Activated CD8-positive, alpha-beta memory T cell treated with anti-CD3 and anti-CD28 coated beads, Interleukin-2, amount 50 U/mL, for 4 hours (primary cell): ENCODE data around the gene OR4E1.
"Not testable (repeated sequence)": the region's sequence is repeated elsewhere in the genome, so short reads cannot be mapped to it uniquely, and the experiment has no call there.

ENCODE experiments used
- DNase-seq: peaks from one replicate; pipeline ENCODE4 v3.0.0-alpha.2; 2020

OR4E1 gene, protein sequence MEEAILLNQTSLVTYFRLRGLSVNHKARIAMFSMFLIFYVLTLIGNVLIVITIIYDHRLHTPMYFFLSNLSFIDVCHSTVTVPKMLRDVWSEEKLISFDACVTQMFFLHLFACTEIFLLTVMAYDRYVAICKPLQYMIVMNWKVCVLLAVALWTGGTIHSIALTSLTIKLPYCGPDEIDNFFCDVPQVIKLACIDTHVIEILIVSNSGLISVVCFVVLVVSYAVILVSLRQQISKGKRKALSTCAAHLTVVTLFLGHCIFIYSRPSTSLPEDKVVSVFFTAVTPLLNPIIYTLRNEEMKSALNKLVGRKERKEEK

DNA sequence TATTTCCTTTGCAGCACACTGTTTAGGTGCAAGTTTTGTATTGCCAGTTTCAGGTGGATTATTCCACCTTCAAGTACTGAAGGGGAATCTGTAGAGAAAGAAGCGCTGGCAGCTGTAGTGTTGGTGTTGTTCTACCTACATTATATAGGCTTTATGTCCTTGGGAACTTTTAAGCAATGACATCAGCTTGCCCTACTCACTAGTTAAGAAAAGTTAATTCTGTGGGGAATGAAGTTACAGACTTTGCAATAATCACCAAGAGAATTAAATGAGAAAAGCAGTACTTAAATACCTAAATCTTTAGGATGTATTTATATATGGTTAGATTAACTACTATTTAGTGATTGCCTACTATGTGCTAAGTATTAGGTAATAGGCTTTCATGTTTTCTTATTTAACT is at the start of gene OR4E1:
Gene OR4E1 (minus strand): TSS at position 101 of the 400 bp plus-strand sequence. CDS start 2,883 bp downstream, outside the sequence.
- DNase-seq: no peak

DNA sequence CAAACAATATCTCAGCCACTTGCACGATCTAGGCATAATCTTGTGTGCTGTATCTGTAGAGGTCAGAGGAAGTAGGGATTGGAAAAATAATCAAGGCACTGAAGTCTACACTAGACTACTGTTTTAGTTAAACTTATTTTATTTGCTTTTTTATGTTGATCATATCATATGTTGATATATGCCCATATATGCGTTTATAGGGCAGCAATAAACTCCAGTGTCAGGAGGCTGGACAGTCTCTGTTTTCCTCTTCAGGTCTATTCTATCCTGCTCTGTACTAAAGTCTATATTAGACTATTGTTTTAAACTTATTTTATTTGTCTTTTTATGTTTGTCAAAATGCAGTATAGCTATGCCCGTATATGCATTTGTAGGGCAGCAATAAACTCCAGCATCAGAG is 47.9 kb upstream of the OR4E1 start:
- no peak for DNase-seq

DNA sequence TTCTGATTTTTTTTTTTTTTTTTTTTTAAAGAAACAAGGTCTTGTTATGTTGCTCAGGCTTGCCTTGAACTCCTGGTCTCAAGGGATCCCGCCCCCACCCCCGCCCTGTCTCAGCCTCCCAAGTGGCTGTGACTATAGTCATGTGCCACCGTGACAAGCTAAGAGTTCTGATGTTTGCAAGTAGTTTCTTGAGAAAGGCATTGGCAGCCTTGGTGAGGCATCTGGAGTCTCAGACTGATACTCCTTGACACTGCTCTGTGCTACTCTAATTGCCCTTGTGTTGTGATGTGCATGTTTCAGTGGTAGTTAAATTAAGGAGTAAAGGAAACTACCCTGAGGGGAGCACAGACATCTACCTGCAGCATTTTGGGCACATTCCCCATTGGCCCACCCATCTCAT is 46.2 kb upstream of the OR4E1 start:
- no peak for DNase-seq

DNA sequence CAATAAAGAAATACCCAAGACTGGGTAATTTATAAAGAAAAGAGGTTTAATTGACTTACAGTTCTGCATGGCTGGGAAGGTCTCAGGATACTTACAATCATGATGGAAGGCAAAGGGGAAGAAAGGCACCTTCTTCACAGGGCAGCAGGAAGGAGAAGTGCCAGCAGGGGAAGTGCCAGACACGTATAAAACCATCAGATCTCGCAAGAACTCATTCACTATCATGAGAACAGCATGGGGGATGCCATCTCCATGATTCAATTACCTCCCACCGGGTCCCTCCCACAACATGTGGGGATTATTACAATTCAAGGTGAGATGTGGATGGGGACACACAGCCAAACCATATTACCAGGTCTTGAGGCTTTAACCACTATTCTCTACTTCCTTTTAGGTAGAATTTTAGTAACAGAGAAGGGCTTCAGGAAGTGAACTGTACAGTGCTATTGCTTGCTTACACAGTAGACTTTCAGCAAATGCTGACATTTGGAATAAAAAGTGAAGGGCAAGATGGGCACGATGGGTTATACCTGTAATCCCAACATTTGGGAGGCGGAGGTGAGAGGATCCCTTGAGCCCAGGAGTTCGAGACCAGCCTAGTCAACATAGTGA is 40.8 kb upstream of the OR4E1 start:
- no peak for DNase-seq

DNA sequence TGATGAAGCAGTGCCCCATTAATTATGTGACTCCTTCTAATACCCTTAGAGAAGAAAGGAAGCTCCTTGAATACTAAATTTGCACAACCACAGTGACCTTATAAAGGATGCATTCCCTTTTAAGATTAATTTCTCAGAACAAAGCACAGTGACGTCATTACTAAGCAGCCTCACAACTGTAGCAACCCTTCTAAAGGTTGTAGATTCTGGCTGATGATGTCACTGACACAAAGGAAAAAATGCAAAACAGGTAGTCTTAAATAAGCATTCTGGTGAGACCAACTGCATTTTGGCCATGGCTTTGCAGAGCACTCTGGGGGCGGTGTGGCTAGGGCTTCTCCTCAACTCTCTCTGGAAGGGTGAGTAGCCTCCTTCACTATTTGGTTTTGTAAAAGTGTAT is 38.4 kb upstream of the OR4E1 start:
- DNase-seq: no peak

DNA sequence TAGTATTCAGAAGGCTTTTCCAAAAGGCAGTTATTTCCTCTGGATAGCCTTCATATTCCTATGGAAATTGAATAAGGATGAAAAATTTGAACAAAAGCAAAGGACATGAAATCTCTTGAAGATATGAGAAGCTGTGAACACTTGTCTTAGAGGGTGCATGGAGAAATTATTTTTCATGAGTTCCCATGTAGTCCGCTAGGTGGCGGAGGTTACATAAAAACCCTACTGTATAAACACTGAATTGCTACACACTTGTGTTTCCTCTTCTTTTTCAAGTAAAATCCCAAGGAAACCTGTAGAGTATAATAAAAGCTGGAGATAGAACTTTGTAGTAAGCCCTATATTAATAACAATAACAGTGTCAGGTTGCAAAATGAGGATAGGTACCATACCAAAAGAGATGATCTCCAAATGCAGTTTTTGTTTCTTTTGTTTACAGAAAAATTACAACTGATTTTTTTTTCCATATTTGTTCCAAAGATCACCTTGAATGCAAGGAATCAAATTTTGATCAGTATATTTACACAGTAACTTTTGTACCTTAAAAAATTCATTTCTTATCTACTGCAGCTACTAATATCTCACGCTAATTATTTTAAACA is 37.8 kb upstream of the OR4E1 start:
- no peak for DNase-seq

DNA sequence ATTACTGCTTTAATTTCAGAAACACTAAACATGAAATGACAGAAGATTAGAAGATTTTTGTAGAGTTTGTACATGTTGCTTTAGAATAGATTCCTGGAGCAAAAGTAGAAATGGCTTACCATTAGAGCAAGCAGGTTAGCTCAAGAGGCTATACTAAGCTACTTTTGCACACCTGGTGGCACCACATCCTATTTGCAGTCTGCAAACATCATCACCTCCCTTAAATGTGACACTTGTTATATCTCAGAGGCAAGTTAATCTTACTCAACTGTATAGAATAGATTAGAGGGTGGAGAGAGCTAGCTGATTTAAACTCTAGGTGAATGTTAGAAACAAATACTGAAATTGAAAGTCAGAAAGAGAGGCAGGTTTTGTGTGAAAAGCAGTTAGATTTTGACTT is 30.7 kb upstream of the OR4E1 start:
- DNase-seq: no peak

DNA sequence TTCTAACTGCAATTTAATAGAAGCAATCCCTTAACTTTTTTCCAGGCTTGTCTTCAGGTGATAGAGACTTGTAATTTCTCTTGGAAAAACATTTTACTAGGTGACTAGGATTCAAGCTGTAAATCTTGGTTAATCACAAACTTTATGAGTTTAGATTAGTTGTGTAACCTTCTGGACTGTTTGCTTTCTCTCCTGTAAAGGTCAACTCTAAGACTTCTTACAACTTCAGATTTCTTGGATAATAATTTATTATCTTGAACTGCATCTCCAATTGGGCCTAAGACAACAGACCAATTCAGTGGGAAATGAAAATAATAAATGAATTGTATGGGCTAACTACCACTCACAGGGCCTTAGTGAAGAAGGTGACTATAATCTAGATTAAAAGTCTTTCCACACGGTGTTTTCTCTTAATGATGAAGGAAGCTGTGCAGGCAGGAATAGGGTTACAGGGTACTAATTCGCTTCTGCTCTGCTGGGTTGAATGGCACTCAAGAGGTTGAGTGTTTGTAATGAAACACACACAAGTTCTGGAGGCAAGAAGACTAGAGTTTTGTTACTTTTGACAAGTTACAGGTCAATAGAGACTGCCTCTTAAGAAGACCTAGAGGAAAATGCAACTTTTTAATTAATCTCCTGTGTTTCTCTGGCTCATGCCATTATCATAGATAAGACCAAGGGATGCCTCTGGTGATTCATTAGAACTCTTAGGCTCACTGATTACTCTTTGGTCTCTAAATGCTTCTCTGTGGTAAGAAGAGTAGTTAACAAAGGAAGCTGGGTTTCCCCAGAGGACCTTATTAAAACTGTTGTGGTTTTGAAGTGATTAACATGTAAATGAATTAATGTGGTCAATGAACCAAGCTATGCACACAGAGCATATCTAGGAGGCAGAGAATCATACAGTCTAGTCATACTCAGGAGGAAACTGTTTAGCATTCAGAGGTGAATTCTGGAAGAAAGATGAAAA is 30.0 kb upstream of the OR4E1 start:
- no peak for DNase-seq

DNA sequence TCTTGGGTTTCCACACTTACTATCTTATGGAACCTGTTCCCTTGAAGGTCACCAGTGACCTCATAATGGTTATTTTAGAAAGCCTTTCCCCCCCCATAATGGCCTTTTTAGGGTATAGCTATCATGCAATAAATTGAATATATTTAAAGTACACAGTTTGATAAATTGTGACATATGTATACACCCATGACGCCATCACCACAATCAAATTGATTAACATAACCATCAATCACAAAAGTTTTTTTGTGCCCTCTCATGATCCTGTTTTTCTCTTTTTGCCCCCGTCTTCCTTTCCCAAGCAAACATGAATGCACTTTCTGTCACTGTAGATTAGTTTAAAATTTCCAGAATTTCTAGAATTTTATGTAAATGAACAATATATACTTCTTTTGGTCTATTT is 28.7 kb upstream of the OR4E1 start:
- no peak for DNase-seq

DNA sequence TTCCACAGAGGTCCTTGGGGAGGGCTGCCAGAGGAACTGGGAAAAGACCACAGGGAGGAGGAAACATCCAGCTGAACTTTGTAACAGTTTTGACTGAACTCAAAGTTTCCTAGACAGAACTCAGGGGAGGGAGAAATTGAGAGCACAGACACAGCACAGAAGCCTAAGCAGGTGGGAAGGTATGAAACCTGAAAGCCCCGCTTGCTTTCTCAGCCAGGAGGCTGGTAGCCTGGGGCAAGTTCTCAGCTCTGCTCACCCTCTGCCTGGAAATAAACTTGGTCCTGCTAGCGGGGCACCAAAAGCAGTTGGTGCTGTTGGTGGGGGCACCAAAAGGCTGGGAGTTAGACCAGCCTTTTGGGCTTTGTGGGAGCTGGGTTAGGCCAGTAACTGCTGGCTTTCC is 25.9 kb upstream of the OR4E1 start:
- DNase-seq: no peak

DNA sequence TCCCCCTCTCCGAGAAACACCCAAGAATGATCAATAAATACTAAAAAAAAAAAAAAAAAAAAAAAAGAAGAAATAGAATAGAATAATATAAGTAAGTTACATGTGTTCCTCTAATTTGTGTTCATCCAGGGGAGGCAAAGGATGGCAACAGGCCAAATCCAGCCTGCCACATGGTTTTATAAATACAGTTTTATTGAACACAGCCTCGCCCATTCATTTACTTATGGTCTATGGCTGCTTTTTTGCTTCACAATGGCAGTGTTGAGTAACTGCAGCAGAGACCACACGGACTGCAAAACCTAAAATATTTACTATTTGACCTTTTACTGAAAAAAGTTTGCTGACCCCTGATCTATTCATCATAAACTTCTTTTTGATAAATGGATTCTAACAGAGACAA is 24.9 kb upstream of the OR4E1 start:
- DNase-seq: not testable (repeated sequence)

DNA sequence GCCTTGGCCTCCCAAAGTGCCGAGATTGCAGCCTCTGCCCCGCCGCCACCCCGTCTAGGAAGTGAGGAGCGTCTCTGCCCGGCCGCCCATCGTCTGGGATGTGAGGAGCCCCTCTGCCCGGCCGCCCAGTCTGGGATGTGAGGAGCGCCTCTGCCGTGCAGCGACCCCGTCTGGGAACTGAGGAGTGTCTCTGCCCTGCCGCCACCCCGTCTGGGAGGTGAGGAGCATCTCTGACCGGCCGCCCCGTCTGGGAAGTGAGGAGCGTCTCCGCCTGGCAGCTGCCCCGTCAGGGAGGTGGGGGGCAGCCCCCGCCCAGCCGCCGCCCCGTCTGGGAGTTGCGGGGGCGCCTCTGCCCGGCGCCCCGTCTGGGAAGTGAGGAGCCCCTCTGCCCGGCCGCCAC is 24.0 kb upstream of the OR4E1 start:
- DNase-seq: not testable (repeated sequence)

DNA sequence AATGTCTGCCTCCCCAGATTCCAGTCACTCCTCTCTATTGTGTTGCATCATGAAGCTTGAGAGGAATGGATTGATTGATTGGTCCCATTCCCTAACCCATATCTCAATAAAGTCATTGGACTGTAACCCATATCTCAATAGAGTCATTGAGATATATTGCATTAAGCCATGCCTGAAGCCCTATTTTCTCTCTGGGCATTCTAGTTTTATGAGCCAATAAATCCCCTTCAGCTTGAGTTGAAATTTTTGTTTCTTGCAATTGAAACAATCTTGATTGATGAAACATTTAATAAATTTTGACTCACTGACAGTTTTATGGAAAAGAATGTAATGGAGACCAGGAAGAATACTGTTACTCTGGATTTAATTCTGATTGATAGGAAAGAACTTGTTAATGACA is 20.8 kb upstream of the OR4E1 start:
- DNase-seq: no peak

DNA sequence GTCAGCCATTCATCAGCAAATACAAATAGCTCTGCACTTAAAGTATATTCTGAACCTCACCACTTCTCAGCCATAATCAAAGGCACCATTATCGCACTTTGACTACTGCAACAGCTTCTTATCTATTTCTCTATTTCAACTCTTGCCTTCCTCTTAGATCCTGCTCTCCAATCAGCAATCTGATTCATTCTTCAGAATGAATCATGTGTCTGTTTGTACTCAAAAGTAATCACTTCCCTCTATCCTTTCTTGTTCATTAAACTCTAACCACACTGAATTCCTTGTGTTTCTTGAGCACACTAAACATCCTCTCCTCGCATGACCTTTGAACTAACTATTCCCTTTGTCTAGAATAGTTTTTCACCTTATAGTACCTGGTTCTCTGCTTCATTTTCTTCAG is 12.8 kb upstream of the OR4E1 start:
- DNase-seq: no peak

DNA sequence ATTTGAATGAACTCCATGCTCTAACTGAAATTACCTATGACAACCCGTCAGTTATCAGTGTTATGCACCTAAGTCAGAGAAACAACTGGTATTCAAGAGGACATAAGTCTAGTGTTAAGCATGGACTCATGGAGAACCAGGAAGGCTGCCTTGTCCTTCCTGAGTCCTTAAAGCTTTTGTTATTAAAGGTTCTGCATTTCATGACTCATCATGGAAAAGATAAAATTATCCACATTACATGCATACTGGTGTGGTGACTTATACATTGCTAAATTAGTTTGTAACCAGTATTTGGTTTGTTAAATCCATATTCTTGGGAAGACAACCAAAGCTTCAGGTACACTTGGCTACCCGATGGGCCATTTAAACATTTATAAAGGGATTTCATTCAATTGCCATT is 6.5 kb upstream of the OR4E1 start:
- no peak for DNase-seq

DNA sequence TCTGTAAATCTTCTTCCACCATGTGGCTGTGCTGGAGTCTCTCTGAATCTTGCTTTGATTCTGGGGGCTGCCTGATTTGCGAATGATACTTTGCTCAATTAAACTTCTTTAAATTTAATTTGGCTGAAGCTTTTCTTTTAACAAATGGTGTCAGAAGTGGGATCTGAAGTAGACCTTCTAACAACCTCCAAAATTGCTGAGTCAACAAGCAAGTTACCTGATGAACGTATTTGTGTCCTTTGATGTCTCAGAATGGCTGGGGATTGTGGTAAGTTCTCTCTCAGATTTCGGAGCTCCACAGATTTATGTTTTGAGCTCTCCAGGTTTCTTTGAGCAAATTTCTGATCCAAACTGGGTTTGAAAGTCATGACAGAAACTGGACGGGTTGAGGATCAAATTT is 1.9 kb upstream of the OR4E1 start:
- DNase-seq: no peak

DNA sequence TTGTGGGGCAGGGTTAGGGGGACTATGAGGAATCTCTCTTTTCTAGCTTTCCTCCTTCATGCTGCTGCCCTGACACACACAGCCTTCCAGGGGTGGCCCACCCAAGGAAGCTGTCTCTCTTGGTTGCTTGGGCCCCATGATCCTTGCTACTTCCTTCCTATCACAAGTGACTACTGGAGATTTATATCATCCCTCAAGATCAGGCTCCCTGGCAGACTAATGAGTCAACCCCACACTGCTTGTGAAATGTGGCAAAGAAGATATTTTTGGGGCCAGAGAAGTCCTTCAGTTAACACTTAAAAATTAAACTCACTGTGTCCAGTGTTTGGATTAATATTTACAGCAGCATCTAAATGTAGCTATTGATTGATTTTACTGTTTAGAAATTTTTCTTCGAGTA is 1.5 kb downstream of the OR4E1 start:
- DNase-seq: no peak

DNA sequence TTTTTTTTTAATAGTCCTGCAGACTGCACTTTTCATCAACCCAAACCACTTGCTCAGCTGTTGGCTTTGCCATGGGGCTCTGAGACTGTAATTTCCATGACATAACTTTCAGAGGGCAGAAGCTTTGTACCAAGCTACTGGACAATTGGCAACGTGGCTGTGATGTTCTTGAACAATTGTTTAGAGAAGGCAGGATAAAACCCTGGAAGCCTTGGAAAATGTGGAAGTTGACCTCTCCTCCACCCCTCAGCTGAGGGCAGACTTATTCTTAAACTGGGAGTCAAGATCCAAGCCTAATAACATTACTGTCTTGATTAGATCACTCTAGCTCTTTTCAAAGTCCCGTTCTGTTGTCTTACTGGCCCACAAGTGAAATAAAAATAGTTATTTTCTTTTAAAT is 2.2 kb downstream of the OR4E1 start:
- DNase-seq: no peak

DNA sequence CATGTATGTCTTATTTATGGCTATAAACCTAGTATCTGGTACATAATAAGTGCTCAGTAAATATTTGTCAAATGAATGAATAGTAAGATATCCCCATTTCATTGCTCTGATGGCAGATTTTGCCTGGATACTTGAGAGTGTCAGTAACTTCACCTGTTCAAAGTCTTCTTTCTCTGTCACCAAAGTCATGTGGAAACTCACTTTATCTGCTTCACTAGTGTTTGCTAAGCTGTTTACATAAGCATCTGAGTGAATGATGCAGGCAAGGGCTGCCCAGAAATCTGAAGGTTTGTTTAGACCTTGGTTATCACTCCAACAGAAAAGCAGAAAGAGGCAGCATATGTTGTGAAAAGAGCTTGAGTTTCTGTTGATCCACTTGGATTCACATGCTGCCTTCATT is 4.3 kb downstream of the OR4E1 start:
- no peak for DNase-seq

DNA sequence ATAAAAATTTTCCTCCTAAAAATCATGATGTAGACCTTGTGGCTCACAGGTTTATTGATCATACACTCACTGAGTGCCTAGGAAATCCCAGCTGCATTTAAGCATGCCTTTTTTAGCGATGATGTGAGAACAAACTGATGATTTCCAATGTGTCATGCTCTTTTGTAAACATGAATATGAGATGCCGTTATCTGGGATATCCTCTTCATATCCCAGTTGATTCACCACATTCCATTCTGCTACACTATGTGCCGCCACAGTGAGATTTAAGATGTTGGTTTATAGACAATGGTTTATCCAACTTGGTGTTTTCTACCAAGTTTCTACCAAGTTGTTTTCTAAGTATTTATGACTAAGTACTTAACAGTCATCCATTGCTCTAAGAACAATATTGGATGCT is 5.2 kb downstream of the OR4E1 start:
- no peak for DNase-seq

DNA sequence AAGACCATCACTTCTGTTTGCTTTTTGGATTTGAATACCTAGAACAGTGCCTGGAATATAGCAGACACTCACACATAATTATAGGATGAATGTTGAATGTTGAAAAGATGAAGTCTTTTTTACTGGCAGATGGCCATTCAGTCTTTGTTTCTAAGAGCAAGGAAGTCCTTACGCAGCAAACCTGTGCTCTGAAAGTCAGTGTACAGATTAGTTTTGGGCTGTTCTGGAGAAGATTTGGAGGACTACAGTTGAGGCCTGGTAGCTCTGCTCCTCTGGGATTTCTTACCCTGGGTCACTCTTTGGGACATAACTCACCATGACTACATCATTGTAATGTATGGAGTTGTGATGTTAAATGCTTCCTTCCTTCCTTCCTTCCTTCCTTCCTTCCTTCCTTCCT is 16.6 kb downstream of the OR4E1 start:
- no peak for DNase-seq

DNA sequence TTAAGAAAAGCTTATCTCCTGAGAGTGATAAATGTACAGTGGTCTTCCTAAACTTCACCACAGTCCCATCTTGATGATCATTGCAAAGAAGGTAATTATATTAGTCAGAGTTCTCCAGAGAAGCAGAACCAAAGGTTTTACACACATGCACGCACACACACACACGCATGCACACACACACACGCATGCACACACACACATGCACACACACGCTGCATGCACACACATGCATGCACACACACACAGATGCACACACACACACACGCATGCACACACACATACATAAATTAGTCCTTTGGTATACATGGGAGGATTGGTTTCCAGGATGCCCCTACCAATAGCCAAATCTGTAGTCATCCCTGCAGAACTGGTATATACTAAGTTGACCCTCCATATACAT is 19.4 kb downstream of the OR4E1 start:
- no peak for DNase-seq

DNA sequence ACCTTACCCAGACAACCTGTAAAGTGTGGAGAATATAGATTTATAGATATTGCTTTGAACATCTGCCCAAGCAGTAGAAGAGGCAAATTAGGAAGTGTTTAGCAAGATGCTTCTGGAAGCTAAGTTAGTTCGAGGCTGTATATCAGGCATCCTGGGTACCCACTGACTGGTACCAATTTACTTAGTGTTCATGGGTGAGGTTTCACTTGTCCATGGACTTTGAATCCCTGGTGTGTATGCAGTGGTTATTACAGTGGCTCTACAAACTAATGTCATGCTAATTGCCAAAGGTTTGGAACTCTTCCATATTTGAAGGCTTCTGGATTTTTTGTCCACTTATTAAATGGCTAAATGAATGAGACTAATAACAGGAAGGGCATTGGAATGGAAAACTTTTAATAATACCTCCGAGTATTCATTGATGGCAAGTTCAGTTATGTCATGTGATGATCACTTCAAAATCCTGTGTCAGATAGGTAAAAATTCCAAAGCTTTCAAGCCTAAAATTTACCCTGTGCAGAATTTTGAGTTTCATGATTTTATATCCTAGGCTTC is 20.2 kb downstream of the OR4E1 start, which contains the start of gene OR4E2:
Gene OR4E2 (plus strand): TSS at position 505 of the 555 bp plus-strand sequence. CDS start 11,248 bp downstream, outside the sequence.
- no peak for DNase-seq
